HepG2 (cell line): ENCODE measurements around the gene CCDC34. TPM values are rescaled to one million over a fixed set of nuclear protein-coding genes. Genes with fewer than 3 reads are reported as not detected.

Experiments used
- ATAC-seq: fragments of 200-7000 bp; cut with Tn5 transposase; 3 replicates; pipeline ENCODE4 v1.9.1; 2020; ENCODE audit warnings: mild to moderate bottlenecking, moderate library complexity
- BruUV-seq: library from RNA; stranded (reverse); fragments of 400-500 nt; replicated peaks from 2 replicates; lab custom pipeline; 2021; lab: Mats Ljungman, UMichigan
- CTCF ChIA-PET: fragments of 300-600 bp; formaldehyde crosslinking; extraction: SDS; loops from one replicate; lab custom pipeline; 2021; ENCODE audit warnings: low total read pairs, inconsistent platforms, low intra/inter-chr PET ratio; lab: Yijun Ruan, JAX
- POLR2A ChIA-PET: fragments of 350-600 bp; sonication (Branson Sonifier 250); formaldehyde crosslinking; loops from one replicate; lab custom pipeline; 2020; ENCODE audit warnings: antibody characterized with exemption, inconsistent platforms; lab: Yijun Ruan, JAX
- DNase-seq: peaks from one replicate; pipeline ENCODE4 v3.0.0-alpha.2; 2015; ENCODE audit warnings: low spot score
- FAIRE-seq: peaks from 3 replicates; lab custom pipeline; 2011; peaks lifted over from hg19 to GRCh38; lab: Jason Lieb, UNC
- H2AFZ ChIP-seq: one replicate; pipeline ENCODE4 v1.6.1; 2011; ENCODE audit warnings: low read length, inconsistent platforms
- H3K27ac ChIP-seq: fragments of 300-600 bp; 3 replicates; pipeline ENCODE4 v1.8.0; 2011; ENCODE audit warnings: mixed run types, mild to moderate bottlenecking, mixed read lengths, low read length, inconsistent platforms; ENCODE audit not compliant: insufficient read depth; ENCODE audit errors: extremely low read length
- H3K27me3 ChIP-seq, 2 experiments: fragments of 200-600 bp in 1 of 2; 2 replicates in 1 of 2; 3 replicates in 1 of 2; pipeline versions ENCODE4 v1.6.0 to v1.8.0; 2011; ENCODE audit warnings: low read length in 2 of 2, mild to moderate bottlenecking in 2 of 2, moderate library complexity in 2 of 2, inconsistent platforms in 1 of 2; ENCODE audit not compliant: insufficient read depth in 2 of 2, control insufficient read depth in 1 of 2
- H3K36me3 ChIP-seq, 2 experiments: fragments of 200-600 bp in 1 of 2; replicated peaks in 1 of 2; 2 replicates in 1 of 2; 3 replicates in 1 of 2; pipeline versions ENCODE4 v1.5.1 to v1.8.0; 2011; ENCODE audit warnings: low read length in 2 of 2, inconsistent platforms in 1 of 2; ENCODE audit not compliant: insufficient read depth in 2 of 2, control insufficient read depth in 1 of 2
- H3K4me1 ChIP-seq: 2 replicates; pipeline ENCODE4 v1.5.1; 2012; ENCODE audit warnings: low read length, inconsistent platforms; ENCODE audit not compliant: insufficient read depth
- H3K4me2 ChIP-seq: 2 replicates; pipeline ENCODE4 v1.6.0; 2011; ENCODE audit warnings: low read depth, low read length, inconsistent platforms
- H3K4me3 ChIP-seq, 3 experiments: fragments of 200-600 bp in 1 of 3; sonication (generic), shearing (Covaris generic) in 1 of 3; replicated peaks in 1 of 3; 2 replicates each; pipeline ENCODE4 v1.5.1; 2011 to 2016; ENCODE audit warnings: low read length in 3 of 3, inconsistent platforms in 2 of 3, low read depth in 2 of 3, mild to moderate bottlenecking in 2 of 3, control low read depth in 1 of 3, mixed read lengths in 1 of 3; ENCODE audit not compliant: insufficient read depth in 1 of 3
- H3K79me2 ChIP-seq: one replicate; pipeline ENCODE4 v1.6.1; 2011; ENCODE audit warnings: low read length, inconsistent platforms; ENCODE audit not compliant: insufficient read depth
- H3K9ac ChIP-seq: 2 replicates; pipeline ENCODE4 v1.6.0; 2011; ENCODE audit warnings: mild to moderate bottlenecking, low read depth, low read length, inconsistent platforms; ENCODE audit not compliant: insufficient read depth
- H3K9me3 ChIP-seq: 2 replicates; pipeline ENCODE4 v1.5.1; 2012; ENCODE audit warnings: mild to moderate bottlenecking, low read length
- H4K20me1 ChIP-seq: 2 replicates; pipeline ENCODE4 v1.6.0; 2011; ENCODE audit warnings: inconsistent platforms, mild to moderate bottlenecking, low read length, moderate library complexity; ENCODE audit not compliant: insufficient read depth
- GLI4 ChIP-seq: sonication (generic); formaldehyde crosslinking; IDR thresholded peaks from 2 replicates; pipeline ENCODE4 v1.5.1; 2020; ENCODE audit warnings: missing genetic modification reagents, mild to moderate bottlenecking, moderate library complexity, borderline replicate concordance
- IRF1 ChIP-seq: sonication (generic); formaldehyde crosslinking; IDR thresholded peaks from 2 replicates; pipeline ENCODE4 v1.4.0; 2020; ENCODE audit warnings: low read depth, mild to moderate bottlenecking, missing genetic modification reagents
- KDM2A ChIP-seq: sonication (generic); formaldehyde crosslinking; IDR thresholded peaks from 2 replicates; pipeline ENCODE4 v1.4.0; 2020; ENCODE audit warnings: low read depth, missing genetic modification reagents, borderline replicate concordance
- KMT2A ChIP-seq: sonication (generic); formaldehyde crosslinking; IDR thresholded peaks from 2 replicates; pipeline ENCODE4 v1.4.0; 2020; ENCODE audit warnings: missing genetic modification reagents
- NRL ChIP-seq: sonication (generic); formaldehyde crosslinking; IDR thresholded peaks from 2 replicates; pipeline ENCODE4 v1.5.0; 2020; ENCODE audit warnings: missing genetic modification reagents, mild to moderate bottlenecking, moderate library complexity, borderline replicate concordance
- RBM39 ChIP-seq: fragments of 200-400 bp; formaldehyde crosslinking; IDR thresholded peaks from one replicate; pipeline ENCODE4 v1.6.1; 2018; ENCODE audit warnings: antibody characterized with exemption, mild to moderate bottlenecking, low read depth, low read length; ENCODE audit not compliant: poor library complexity, severe bottlenecking
- REXO4 ChIP-seq: sonication (generic); formaldehyde crosslinking; IDR thresholded peaks from 2 replicates; pipeline ENCODE4 v1.8.0; 2022; ENCODE audit warnings: missing genetic modification reagents, mild to moderate bottlenecking, borderline replicate concordance
- SYNCRIP ChIP-seq: fragments of 200-400 bp; formaldehyde crosslinking; IDR thresholded peaks from 2 replicates; pipeline ENCODE4 v1.6.1; 2018; ENCODE audit warnings: mild to moderate bottlenecking, low read depth, low read length; ENCODE audit not compliant: insufficient read depth
- ZBTB3 ChIP-seq: sonication (generic); formaldehyde crosslinking; IDR thresholded peaks from 2 replicates; pipeline ENCODE4 v1.4.0; 2020; ENCODE audit warnings: low read depth, mild to moderate bottlenecking, moderate library complexity, missing genetic modification reagents, borderline replicate concordance
- ZBTB43 ChIP-seq: sonication (generic); formaldehyde crosslinking; conservative IDR thresholded peaks from 2 replicates; pipeline ENCODE4 v1.4.0; 2020; ENCODE audit warnings: missing genetic modification reagents
- ZNF263 ChIP-seq: sonication (generic); formaldehyde crosslinking; IDR thresholded peaks from 2 replicates; pipeline ENCODE4 v1.4.0; 2020; ENCODE audit warnings: missing genetic modification reagents
- ZNF660 ChIP-seq: sonication (generic); formaldehyde crosslinking; IDR thresholded peaks from 2 replicates; pipeline ENCODE4 v1.5.1; 2020; ENCODE audit warnings: mild to moderate bottlenecking, low read depth, missing genetic modification reagents, borderline replicate concordance
- ZXDC ChIP-seq: sonication (generic); formaldehyde crosslinking; IDR thresholded peaks from 2 replicates; pipeline ENCODE4 v1.5.0; 2020; ENCODE audit warnings: mild to moderate bottlenecking, missing genetic modification reagents
- WGBS: methylation state at CpG from one replicate; pipeline ENCODE4 v1.1.6; 2017; ENCODE audit warnings: low lambda C conversion rate; 5-methylcytosine and 5-hydroxymethylcytosine counted together
- in situ Hi-C: cut with HindIII; loops from 2 replicates; pipeline ENCODE4 v1.10.0; 2017; ENCODE audit warnings: low pct_unique_long_range_greater_than_20kb; ENCODE audit not compliant: extremely low pct_ligation_motif_present
- intact Hi-C: fragments of 100-400 bp; cut with micrococcal nuclease; formaldehyde crosslinking; loops from one replicate; pipeline ENCODE4 v1.10.0; 2022; ENCODE audit not compliant: unreplicated experiment
- polyA plus RNA-seq, 8 experiments: library from polyadenylated mRNA; depleted of rRNA in 3 of 8; stranded (reverse) in 7 of 8; unstranded in 1 of 8; fragments of >200 nt; fragmentation: Illumina TruSeq in 4 of 8; extraction: Trizol in 4 of 8; gene quantifications; 2 replicates each; pipeline versions ENCODE4 v1.2.1 to v1.2.3, GENCODE V29; 2011 to 2016; ENCODE audit warnings: low read depth in 4 of 8, missing spikeins in 1 of 8, mixed read lengths in 1 of 8; ENCODE audit not compliant: insufficient read depth in 1 of 8
- total RNA-seq, 5 experiments: library from RNA; depleted of rRNA; stranded (reverse); fragments of >200 nt; fragmentation: Illumina TruSeq; extraction: Trizol; gene quantifications; 2 replicates each; pipeline ENCODE4 v1.2.3, GENCODE V29; 2016; ENCODE audit warnings: low read depth in 1 of 5

The CCDC34 gene
- total and polyA plus RNA-seq, 2 of the 13 experiments (the other 11 are each of a cell fraction or from before 2014, with no cell fraction given) = 7.6 to 34.3 TPM

- DNase-seq = no peak
- H3K9ac ChIP-seq = no peak overlapping the region
- intact Hi-C loops = loop anchor here (5.0 kb wide), 1 partner anchor 196 kb away; no protein-coding TSS in a partner anchor
- POLR2A ChIA-PET = no interaction called here
- TF ChIP-seq ZBTB3 (CRISPR knock-in tag) = no peak
- TF ChIP-seq RBM39 = no peak
- TF ChIP-seq ZNF660 (CRISPR knock-in tag) = no peak
- no peak for TF ChIP-seq ZXDC (CRISPR knock-in tag)
- no peak for TF ChIP-seq KDM2A (CRISPR knock-in tag)
- no peak for TF ChIP-seq KMT2A (CRISPR knock-in tag)
- TF ChIP-seq REXO4 = no peak
- TF ChIP-seq GLI4 (CRISPR knock-in tag) = no peak
- no peak for TF ChIP-seq ZBTB43 (CRISPR knock-in tag)
- no peak for TF ChIP-seq ZNF263 (CRISPR knock-in tag)
- no peak for TF ChIP-seq SYNCRIP
- TF ChIP-seq NRL (CRISPR knock-in tag) = no peak
- TF ChIP-seq IRF1 = no peak
- TF ChIP-seq, all 625 proteins: peak for 0
- H4K20me1 ChIP-seq = no peaks in the 10 kb centered on the region
- CTCF ChIA-PET = no interaction called here
- FAIRE-seq (no peak), ATAC-seq (no peak)
- WGBS = 96% methylated on average over 3 of the region's 3 CpGs
- peaks cover 3 to 4% of the 10 kb centered on the region in 2 experiments; a peak in 4 of 5 replicates for H3K36me3 ChIP-seq
- in situ Hi-C loops = loop anchor here (5.0 kb wide), 1 partner anchor 69 kb away; no protein-coding TSS in a partner anchor
- peaks cover 92% of the 10 kb centered on the region for H3K4me1 ChIP-seq
- H3K27me3 ChIP-seq = no peaks in the 10 kb centered on the region
- H3K27ac ChIP-seq = peak overlapping the region; percentile 8
- no peak overlapping the region for H2AFZ ChIP-seq
- no peaks in the 10 kb centered on the region for H3K9me3 ChIP-seq
- BruUV-seq = no TSS peak
- H3K4me3 ChIP-seq = no peak overlapping the region
- no peak overlapping the region for H3K4me2 ChIP-seq
- peaks cover 57% of the 10 kb centered on the region for H3K79me2 ChIP-seq
Measured at GRCh38 chr11:27398400-27398770, 35.4 kb upstream of the CCDC34 start.
